DOHH2 (cell line): ENCODE results near the gene GCNA.
A peak's percentile ranks its signal among the peaks of the same experiment; 100 is the strongest.

ENCODE experiments used
- H3F3A ChIP-seq: fragments of 200-600 bp; sonication (generic), shearing (Covaris generic); 2 replicates; pipeline ENCODE4 v1.6.0; 2016; ENCODE audit warnings: antibody characterized with exemption, mild to moderate bottlenecking; ENCODE audit not compliant: control insufficient read depth, insufficient read depth
- H3K27ac ChIP-seq: fragments of 200-600 bp; sonication (generic); 2 replicates; pipeline ENCODE4 v1.5.1; 2014; ENCODE audit warnings: low read depth, mild to moderate bottlenecking, low read length, moderate library complexity
- H3K27me3 ChIP-seq: fragments of 200-600 bp; sonication (generic); 2 replicates; pipeline ENCODE4 v1.6.1; 2014; ENCODE audit warnings: mild to moderate bottlenecking, low read length, mixed read lengths; ENCODE audit not compliant: control insufficient read depth
- H3K36me3 ChIP-seq: fragments of 200-600 bp; sonication (generic); 2 replicates; pipeline ENCODE4 v1.6.1; 2014; ENCODE audit warnings: mild to moderate bottlenecking, low read length, moderate library complexity, mixed read lengths; ENCODE audit not compliant: control insufficient read depth
- H3K4me1 ChIP-seq: fragments of 200-600 bp; sonication (generic); 2 replicates; pipeline ENCODE4 v1.6.1; 2014; ENCODE audit warnings: mild to moderate bottlenecking, low read length, mixed read lengths; ENCODE audit not compliant: control insufficient read depth
- H3K4me2 ChIP-seq: fragments of 200-600 bp; sonication (generic); 2 replicates; pipeline ENCODE4 v1.6.0; 2014; ENCODE audit warnings: mild to moderate bottlenecking, low read length, moderate library complexity
- H3K4me3 ChIP-seq: fragments of 200-600 bp; sonication (generic); 2 replicates; pipeline ENCODE4 v1.5.1; 2014; ENCODE audit warnings: mild to moderate bottlenecking, low read length, mixed read lengths
- H3K79me2 ChIP-seq: fragments of 200-600 bp; sonication (generic); 2 replicates; pipeline ENCODE4 v1.6.1; 2014; ENCODE audit warnings: mild to moderate bottlenecking, low read length, mixed read lengths; ENCODE audit not compliant: control insufficient read depth
- H3K9me2 ChIP-seq: fragments of 200-600 bp; sonication (generic); replicated peaks from 2 replicates; pipeline ENCODE4 v1.6.1; 2014; ENCODE audit warnings: mild to moderate bottlenecking, low read length, mixed read lengths; ENCODE audit not compliant: control insufficient read depth
- H3K9me3 ChIP-seq: fragments of 200-600 bp; sonication (generic); 2 replicates; pipeline ENCODE4 v1.6.1; 2014; ENCODE audit warnings: antibody characterized with exemption, low read length, mixed read lengths; ENCODE audit not compliant: control insufficient read depth, insufficient read depth
- H4K20me1 ChIP-seq: fragments of 200-600 bp; sonication (generic); 2 replicates; pipeline ENCODE4 v1.6.0; 2014; ENCODE audit warnings: low read depth, mild to moderate bottlenecking, antibody characterized with exemption, low read length, moderate library complexity; ENCODE audit not compliant: control insufficient read depth, insufficient read depth
- EZH2phosphoT487 ChIP-seq: fragments of 200-600 bp; sonication (generic); IDR thresholded peaks from 2 replicates; pipeline ENCODE4 v1.6.1; 2017; ENCODE audit warnings: borderline replicate concordance, mild to moderate bottlenecking, antibody characterized with exemption, low read length, moderate library complexity, mixed read lengths
- TF ChIP-seq, protein P1 (sequence below): fragments of 200-600 bp; sonication (generic); IDR thresholded peaks from one replicate; pipeline ENCODE4 v1.5.1; 2014; ENCODE audit warnings: antibody characterized with exemption, mild to moderate bottlenecking, low read depth, low read length; ENCODE audit not compliant: poor library complexity, severe bottlenecking

The GCNA gene

DNA sequence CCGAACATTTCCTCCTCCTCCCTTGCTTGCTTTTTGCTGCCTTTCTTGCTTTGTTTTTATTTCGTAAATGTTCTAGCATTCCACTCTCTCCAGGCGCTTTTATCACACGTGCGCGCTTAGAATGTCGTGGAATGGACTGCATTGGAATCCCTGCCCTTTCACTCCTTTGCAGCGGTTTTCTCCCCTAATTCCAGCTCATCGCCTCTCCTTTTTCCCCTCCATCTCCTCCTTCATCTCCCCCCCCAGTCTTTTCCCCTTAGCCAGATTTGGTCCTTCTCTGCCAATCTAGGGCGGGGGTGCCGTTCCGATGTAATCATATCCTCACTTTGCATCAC lies 44.8 kb upstream of the GCNA start:
- Histone ChIP-seq H3K9me3 (no peaks in the 10 kb centered on the region), H3F3A (no peaks in the 10 kb centered on the region), H3K36me3 (peaks cover 48% of the 10 kb centered on the region), H3K27me3 (no peaks in the 10 kb centered on the region), H3K27ac (peak overlapping the region; percentile 74), H3K4me3 (peak overlapping the region; percentile 96), H3K9me2 (no peaks in the 10 kb centered on the region), H4K20me1 (peaks cover 10% of the 10 kb centered on the region; the same call in 1 of the 2 replicates), H3K4me1 (peaks cover 38% of the 10 kb centered on the region), H3K79me2 (peaks cover 67% of the 10 kb centered on the region), H3K4me2 (peak overlapping the region; percentile 89)
- TF ChIP-seq, protein P1, sequence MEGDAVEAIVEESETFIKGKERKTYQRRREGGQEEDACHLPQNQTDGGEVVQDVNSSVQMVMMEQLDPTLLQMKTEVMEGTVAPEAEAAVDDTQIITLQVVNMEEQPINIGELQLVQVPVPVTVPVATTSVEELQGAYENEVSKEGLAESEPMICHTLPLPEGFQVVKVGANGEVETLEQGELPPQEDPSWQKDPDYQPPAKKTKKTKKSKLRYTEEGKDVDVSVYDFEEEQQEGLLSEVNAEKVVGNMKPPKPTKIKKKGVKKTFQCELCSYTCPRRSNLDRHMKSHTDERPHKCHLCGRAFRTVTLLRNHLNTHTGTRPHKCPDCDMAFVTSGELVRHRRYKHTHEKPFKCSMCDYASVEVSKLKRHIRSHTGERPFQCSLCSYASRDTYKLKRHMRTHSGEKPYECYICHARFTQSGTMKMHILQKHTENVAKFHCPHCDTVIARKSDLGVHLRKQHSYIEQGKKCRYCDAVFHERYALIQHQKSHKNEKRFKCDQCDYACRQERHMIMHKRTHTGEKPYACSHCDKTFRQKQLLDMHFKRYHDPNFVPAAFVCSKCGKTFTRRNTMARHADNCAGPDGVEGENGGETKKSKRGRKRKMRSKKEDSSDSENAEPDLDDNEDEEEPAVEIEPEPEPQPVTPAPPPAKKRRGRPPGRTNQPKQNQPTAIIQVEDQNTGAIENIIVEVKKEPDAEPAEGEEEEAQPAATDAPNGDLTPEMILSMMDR: no peak
- no peak for TF ChIP-seq EZH2phosphoT487

DNA sequence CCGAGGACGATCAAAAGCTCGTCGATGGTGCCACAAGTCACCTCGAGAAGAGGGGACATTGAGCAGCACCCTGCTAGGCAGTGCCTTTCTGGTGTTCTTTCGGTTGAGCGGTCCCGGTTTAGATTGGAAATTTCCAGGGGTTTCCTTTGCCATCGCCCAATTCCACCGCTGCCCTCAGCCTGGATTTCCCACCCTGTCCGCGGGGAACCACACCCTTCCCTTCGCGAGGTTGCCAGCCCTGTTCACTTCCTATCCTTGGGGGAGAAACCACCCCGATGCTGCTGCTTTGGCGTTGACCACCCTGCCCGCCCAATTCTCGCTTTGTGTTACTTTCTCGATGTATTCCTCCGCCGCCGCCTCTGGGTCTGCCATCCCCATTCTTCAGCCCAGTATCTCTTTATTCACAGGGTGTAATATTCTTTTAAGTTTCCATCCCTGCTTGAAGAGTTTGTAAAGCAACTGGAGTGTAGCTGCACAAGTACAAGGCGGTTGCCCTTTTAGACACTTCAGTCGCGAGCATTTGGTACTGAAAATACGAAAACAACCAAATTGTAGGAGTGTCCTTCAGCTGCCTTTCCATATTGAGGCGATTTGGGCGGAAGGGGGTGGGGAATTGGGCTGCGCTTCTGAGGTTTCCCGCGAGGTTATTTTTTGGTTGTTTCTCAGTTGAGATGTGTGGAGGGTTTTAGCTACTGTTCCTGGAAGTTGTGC lies 44.2 kb upstream of the GCNA start:
- TF ChIP-seq EZH2phosphoT487: no peak
- TF ChIP-seq, protein P1: no peak
- Histone ChIP-seq H3K27ac (peak overlapping the region; percentile 74), H3K9me2 (no peaks in the 10 kb centered on the region), H4K20me1 (peaks cover 10% of the 10 kb centered on the region; the same call in 1 of the 2 replicates), H3K4me1 (peaks cover 43% of the 10 kb centered on the region), H3K9me3 (no peaks in the 10 kb centered on the region), H3K4me3 (peak overlapping the region; percentile 96), H3K4me2 (peak overlapping the region; percentile 89), H3K36me3 (peaks cover 53% of the 10 kb centered on the region), H3K27me3 (no peaks in the 10 kb centered on the region), H3F3A (no peaks in the 10 kb centered on the region), H3K79me2 (peaks cover 72% of the 10 kb centered on the region)

DNA sequence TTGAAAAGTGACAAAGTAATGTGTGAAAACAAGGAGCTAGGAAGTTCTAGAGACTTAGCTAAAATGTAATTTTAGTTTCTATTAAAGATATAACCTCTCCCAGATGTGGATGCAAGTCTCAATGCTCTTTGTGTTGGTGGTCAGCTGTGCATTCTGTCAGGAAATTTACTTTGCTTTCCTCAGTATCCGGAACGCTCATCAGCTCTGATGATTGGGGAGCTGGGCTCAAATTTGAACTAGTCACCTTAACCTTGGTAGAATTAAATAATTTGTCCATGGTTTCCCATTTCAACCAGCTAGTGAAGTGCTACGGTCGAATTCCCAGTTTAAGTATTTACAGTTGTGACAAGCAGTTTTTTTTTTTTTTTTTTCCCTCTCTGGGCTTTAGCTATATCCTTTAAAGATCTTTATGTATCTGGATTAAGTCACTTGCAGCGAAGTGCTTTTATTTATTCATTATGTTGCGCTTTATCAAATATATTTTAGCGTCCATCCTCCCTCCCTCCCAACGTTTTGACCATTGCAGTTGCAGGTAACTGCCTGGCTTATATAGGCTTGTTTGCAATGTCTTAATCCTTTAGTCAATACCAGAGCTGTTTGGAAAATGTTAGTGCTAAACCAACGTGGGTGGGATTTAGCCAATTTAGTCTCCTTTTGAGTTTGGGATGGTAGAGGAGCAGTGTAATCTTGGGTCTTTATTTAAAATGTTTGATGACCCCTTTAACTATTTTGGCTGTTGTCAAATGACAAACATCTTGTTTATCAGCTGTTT lies 43.3 kb upstream of the GCNA start:
- no peaks in the 10 kb centered on the region for H3K27me3 ChIP-seq
- no peak overlapping the region for H3K27ac ChIP-seq
- H3K4me1 ChIP-seq: peaks cover 53% of the 10 kb centered on the region
- H3K36me3 ChIP-seq: peaks cover 63% of the 10 kb centered on the region
- TF ChIP-seq, protein P1: no peak
- no peak for TF ChIP-seq EZH2phosphoT487
- peaks cover 2% of the 10 kb centered on the region; the same call in 1 of the 2 replicates for H3F3A ChIP-seq
- no peaks in the 10 kb centered on the region for H3K9me2 ChIP-seq
- H3K9me3 ChIP-seq: no peaks in the 10 kb centered on the region
- H4K20me1 ChIP-seq: peaks cover 14% of the 10 kb centered on the region; the same call in 1 of the 2 replicates
- peak overlapping the region; percentile 96 for H3K4me3 ChIP-seq
- peaks cover 81% of the 10 kb centered on the region for H3K79me2 ChIP-seq
- H3K4me2 ChIP-seq: peak overlapping the region; percentile 89
